ENCODE data around the gene CIITA. TPM values are rescaled to one million over a fixed set of nuclear protein-coding genes. Genes with fewer than 3 reads are reported as not detected.

Gene CIITA
- total and polyA plus RNA-seq, 10 of the 15 experiments (the other 5 are each of a cell fraction or from before 2014, with no cell fraction given) = 11.5 to 145 (median 49.7) TPM

- TF ChIP-seq IKZF2 (IDR thresholded peaks at IDR 0.05) (peak; percentile 91), FOS (IDR thresholded peaks at IDR 0.05; ENCODE audit: borderline replicate concordance, extremely low read depth, insufficient read length) (no peak), KDM1A (IDR thresholded peaks at IDR 0.05; ENCODE audit: borderline replicate concordance) (no peak), HDAC6 (IDR thresholded peaks at IDR 0.05; ENCODE audit: unreplicated experiment) (no peak), SMAD5 (IDR thresholded peaks at IDR 0.05; ENCODE audit: low read depth) (no peak), IRF4 (IDR thresholded peaks at IDR 0.05; ENCODE audit: low read depth, low read length) (peak; percentile 99), ZBED1 (IDR thresholded peaks at IDR 0.05; ENCODE audit: borderline replicate concordance) (peak; percentile 89; the same call in 1 of the 2 replicates), JUNB (IDR thresholded peaks at IDR 0.05) (peak; percentile 94), TCF12 (IDR thresholded peaks at IDR 0.05; ENCODE audit: low read depth, low read length) (peak; percentile 99), RUNX3 (IDR thresholded peaks at IDR 0.05; ENCODE audit: low read length) (peak; percentile 100), ZNF207 (IDR thresholded peaks at IDR 0.05; ENCODE audit: borderline replicate concordance) (no peak), ATF7 (IDR thresholded peaks at IDR 0.05; ENCODE audit: low read depth) (peak; percentile 47; the same call in 1 of the 2 replicates), NFYB (IDR thresholded peaks at IDR 0.05; ENCODE audit: insufficient read depth, low read depth, low read length) (no peak), SMAD1 (IDR thresholded peaks at IDR 0.05; ENCODE audit: low read depth, partially characterized antibody) (no peak), RBBP5 (conservative IDR thresholded peaks at IDR 0.05) (no peak), RB1 (IDR thresholded peaks at IDR 0.05; ENCODE audit: borderline replicate concordance) (no peak), PAX5 (IDR thresholded peaks at IDR 0.05; ENCODE audit: borderline replicate concordance, low read depth, low read length) (peak; percentile 99), CBFB (IDR thresholded peaks at IDR 0.05; ENCODE audit: low read depth) (peak; percentile 97), RCOR1 (conservative IDR thresholded peaks at IDR 0.05; ENCODE audit: low read depth, low read length) (no peak), MEF2A (IDR thresholded peaks at IDR 0.05; ENCODE audit: insufficient read depth, low read depth, low read length) (no peak), SMC3 (IDR thresholded peaks at IDR 0.05; ENCODE audit: borderline replicate concordance, low read length) (peak; percentile 4; the same call in 1 of the 2 replicates), SKIL (IDR thresholded peaks at IDR 0.05; ENCODE audit: low read depth, poor library complexity, severe bottlenecking) (peak; percentile 81), CEBPB (IDR thresholded peaks at IDR 0.05; ENCODE audit: borderline replicate concordance in 1 of 2, low read depth in 2 of 2, low read length in 2 of 2) (no peak), EZH2 (IDR thresholded peaks at IDR 0.05; ENCODE audit: borderline replicate concordance, control insufficient read depth, low read depth, low read length) (no peak), SREBF2 (IDR thresholded peaks at IDR 0.05; ENCODE audit: low read length) (no peak), CHD2 (IDR thresholded peaks at IDR 0.05; ENCODE audit: borderline replicate concordance, low read depth, low read length) (no peak; the same call in 1 of the 2 replicates), CREB1 (IDR thresholded peaks at IDR 0.05; ENCODE audit: low read depth) (no peak), NFXL1 (IDR thresholded peaks at IDR 0.05; ENCODE audit: borderline replicate concordance) (no peak), SUZ12 (IDR thresholded peaks at IDR 0.05; ENCODE audit: unreplicated experiment) (no peak), E2F4 (IDR thresholded peaks at IDR 0.05; ENCODE audit: low read depth, low read length) (no peak), ESRRA (IDR thresholded peaks at IDR 0.05; ENCODE audit: low read length) (no peak), SUPT20H (IDR thresholded peaks at IDR 0.05; ENCODE audit: borderline replicate concordance, control insufficient read depth, low read depth, low read length) (no peak)
Observed at GRCh38 chr16:10835281-10835931, 41.6 kb upstream of the CIITA start (continued).
